ENCODE results near the gene SEMA5A. TPM values are rescaled to one million over a fixed set of nuclear protein-coding genes. Genes with fewer than 3 reads are reported as not detected.

Gene SEMA5A
- total and polyA plus RNA-seq, 2 of the 8 experiments (the other 6 are each of a cell fraction or from before 2014, with no cell fraction given) = 5.3 to 8.9 TPM

- no peak overlapping the region for H2BK15ac ChIP-seq (ENCODE audit: low read length)
- FAIRE-seq = no peak
- no peaks in the 10 kb centered on the region for H3K9me3 ChIP-seq (ENCODE audit: insufficient read depth in 2 of 2, low read depth in 1 of 2, low read length in 1 of 2)
- H4K8ac ChIP-seq (ENCODE audit: extremely low read depth, insufficient read depth, low read length) = no peak overlapping the region
- no peak overlapping the region for H3K18ac ChIP-seq (ENCODE audit: extremely low read depth, low read length)
- no peak overlapping the region for H3K4ac ChIP-seq (replicated peaks; ENCODE audit: insufficient read length, low read depth, low read length)
- H2AFZ ChIP-seq (ENCODE audit: low read length) = no peak overlapping the region
- H4K91ac ChIP-seq (replicated peaks; ENCODE audit: insufficient read length, low read length) = no peak overlapping the region
- DNase-seq (ENCODE audit: low read depth in 1 of 2, low spot score in 2 of 2) = no peak
- ChIA-PET POLR2A (ENCODE audit: partially characterized antibody) (no interaction called here), CTCF (ENCODE audit: partially characterized antibody) (no interaction called here)
- H3K36me3 ChIP-seq (ENCODE audit: control insufficient read depth in 2 of 4, insufficient read depth in 4 of 4, low read length in 3 of 4) = no peaks in the 10 kb centered on the region
- H3K23me2 ChIP-seq (ENCODE audit: low read depth, low read length) = no peaks in the 10 kb centered on the region
- H3K4me3 ChIP-seq (ENCODE audit: extremely low read depth in 1 of 4, insufficient read depth in 2 of 4, low read depth in 3 of 4, low read length in 4 of 4) = no peak overlapping the region
- H2BK120ac ChIP-seq (replicated peaks; ENCODE audit: low read depth, low read length) = no peak overlapping the region
- no peaks in the 10 kb centered on the region for H3K79me1 ChIP-seq (ENCODE audit: low read depth, low read length)
- H3K27me3 ChIP-seq (replicated peaks in 1 of 4; ENCODE audit: control insufficient read depth in 3 of 4, extremely low read depth in 1 of 4, insufficient read depth in 3 of 4, low read length in 3 of 4) = no peaks in the 10 kb centered on the region
- H3K14ac ChIP-seq (ENCODE audit: insufficient read length) = no peak overlapping the region
- H3K56ac ChIP-seq (replicated peaks; ENCODE audit: insufficient read length, low read depth, low read length) = no peak overlapping the region
- H3K27ac ChIP-seq (ENCODE audit: low read depth, low read length) = no peak overlapping the region
- no peak overlapping the region for H3K23ac ChIP-seq (ENCODE audit: insufficient read length)
- no peaks in the 10 kb centered on the region for H4K20me1 ChIP-seq (replicated peaks in 1 of 2; ENCODE audit: control insufficient read depth in 1 of 2, insufficient read depth in 2 of 2, low read length in 2 of 2)
- H3K9ac ChIP-seq (replicated peaks in 1 of 4; ENCODE audit: extremely low read depth in 1 of 4, low read depth in 3 of 4, low read length in 3 of 4) = no peak overlapping the region
- no peak overlapping the region for H2AK5ac ChIP-seq (ENCODE audit: low read depth, low read length)
- no peaks in the 10 kb centered on the region for H3K4me1 ChIP-seq (replicated peaks in 1 of 4; ENCODE audit: control insufficient read depth in 3 of 4, insufficient read depth in 4 of 4, low read length in 3 of 4)
- no peak overlapping the region for H2BK20ac ChIP-seq (ENCODE audit: low read length)
- 85% methylated on average over 2 of the region's 2 CpGs; no CpG with 5 or more reads in 1 of the 2 experiments for WGBS, 2 experiments (ENCODE audit: extremely low coverage in 1 of 2, insufficient coverage in 1 of 2, insufficient read length in 1 of 2, insufficient replicate concordance in 2 of 2, low coverage in 1 of 2, low lambda C conversion rate in 2 of 2, missing lambda C conversion rate in 1 of 2)
- H3K79me2 ChIP-seq (ENCODE audit: control insufficient read depth in 1 of 2, insufficient read depth in 2 of 2, low read length in 2 of 2) = no peaks in the 10 kb centered on the region
- no peak overlapping the region for H2BK12ac ChIP-seq (ENCODE audit: low read depth, low read length)
- no peak overlapping the region for H2BK5ac ChIP-seq (ENCODE audit: low read depth, low read length)
- no peak overlapping the region for H4K5ac ChIP-seq (ENCODE audit: insufficient read length, low read depth, low read length)
- H3K4me2 ChIP-seq (ENCODE audit: insufficient read depth in 1 of 2, low read depth in 2 of 2, low read length in 2 of 2) = no peak overlapping the region
- no peak for TF ChIP-seq KDM4A (IDR thresholded peaks at IDR 0.05; ENCODE audit: low read depth, low read length, severe bottlenecking)
- no peak for TF ChIP-seq CHD1 (IDR thresholded peaks at IDR 0.05; ENCODE audit: low read depth, low read length)
- no peak for TF ChIP-seq SAP30 (IDR thresholded peaks at IDR 0.05; ENCODE audit: insufficient read depth, insufficient replicate concordance, low read length)
- no peak for TF ChIP-seq CEBPB (IDR thresholded peaks at IDR 0.05; ENCODE audit: low read depth, low read length)
- no peak for TF ChIP-seq CTBP2 (IDR thresholded peaks at IDR 0.05; ENCODE audit: borderline replicate concordance, insufficient read depth, insufficient read length, low read length)
- TF ChIP-seq JUN (IDR thresholded peaks at IDR 0.05; ENCODE audit: low read depth, low read length) = no peak
- no peak for TF ChIP-seq SP2 (IDR thresholded peaks at IDR 0.05; ENCODE audit: low read length)
- no peak for TF ChIP-seq EP300 (IDR thresholded peaks at IDR 0.05; ENCODE audit: borderline replicate concordance in 1 of 2, low read depth in 2 of 2, low read length in 2 of 2)
- no peak for TF ChIP-seq HDAC2 (IDR thresholded peaks at IDR 0.05; ENCODE audit: borderline replicate concordance in 1 of 2, low read depth in 2 of 2, low read length in 2 of 2)
- no peak for TF ChIP-seq BCL11A (IDR thresholded peaks at IDR 0.05; ENCODE audit: low read depth in 2 of 2, low read length in 2 of 2)
- TF ChIP-seq USF2 (IDR thresholded peaks at IDR 0.05; ENCODE audit: low read length) = no peak
- no peak for TF ChIP-seq SP1 (IDR thresholded peaks at IDR 0.05; ENCODE audit: low read depth, low read length)
- TF ChIP-seq GABPA (IDR thresholded peaks at IDR 0.05; ENCODE audit: borderline replicate concordance, insufficient read depth, low read length) = no peak
- TF ChIP-seq ASH2L (IDR thresholded peaks at IDR 0.05; ENCODE audit: low read length) = no peak
Measured at GRCh38 chr5:9340085-9340484, 205.8 kb downstream of the SEMA5A start.

Data from H1 (cell line).